Mesendoderm (in vitro differentiated cells): ENCODE results near the gene MOXD1.
A peak's percentile ranks its signal among the peaks of the same experiment; 100 is the strongest.

Experiments used
- DNase-seq: peaks from one replicate; pipeline ENCODE4 v3.0.0; 2013
- H2AK5ac ChIP-seq: 2 replicates; pipeline ENCODE4 v1.6.1; 2013; ENCODE audit warnings: low read length, inconsistent platforms
- H2BK120ac ChIP-seq: 2 replicates; pipeline ENCODE4 v1.6.1; 2013; ENCODE audit warnings: low read depth, mild to moderate bottlenecking, low read length, moderate library complexity, mixed read lengths
- H2BK15ac ChIP-seq: replicated peaks from 2 replicates; pipeline ENCODE4 v1.6.1; 2013; ENCODE audit warnings: low read depth, mild to moderate bottlenecking, moderate library complexity
- H2BK5ac ChIP-seq: 2 replicates; pipeline ENCODE4 v1.6.1; 2013; ENCODE audit warnings: low read length, inconsistent platforms
- H3K18ac ChIP-seq: 2 replicates; pipeline ENCODE4 v1.6.1; 2013; ENCODE audit warnings: mild to moderate bottlenecking, low read length, mixed read lengths
- H3K23ac ChIP-seq: one replicate; pipeline ENCODE4 v1.6.1; 2013; ENCODE audit warnings: low read length
- H3K27ac ChIP-seq: 2 replicates; pipeline ENCODE4 v1.5.1; 2013; ENCODE audit warnings: low read depth, mild to moderate bottlenecking, inconsistent platforms, low read length, moderate library complexity
- H3K27me3 ChIP-seq: 2 replicates; pipeline ENCODE4 v1.6.1; 2013; ENCODE audit warnings: low read length, control low read depth, mild to moderate bottlenecking, inconsistent platforms; ENCODE audit not compliant: insufficient read depth, poor library complexity
- H3K36me3 ChIP-seq: 2 replicates; pipeline ENCODE4 v1.6.1; 2013; ENCODE audit warnings: low read length, inconsistent platforms; ENCODE audit not compliant: control insufficient read depth, insufficient read depth
- H3K4ac ChIP-seq: one replicate; pipeline ENCODE4 v1.6.1; 2013; ENCODE audit warnings: low read depth, mild to moderate bottlenecking, low read length, moderate library complexity
- H3K4me1 ChIP-seq: 2 replicates; pipeline ENCODE4 v1.6.1; 2013; ENCODE audit warnings: low read depth, low read length, inconsistent platforms; ENCODE audit not compliant: control insufficient read depth
- H3K4me2 ChIP-seq: 2 replicates; pipeline ENCODE4 v1.6.1; 2013; ENCODE audit warnings: low read length
- H3K4me3 ChIP-seq: 2 replicates; pipeline ENCODE4 v1.5.1; 2013; ENCODE audit warnings: mild to moderate bottlenecking, low read length
- H3K56ac ChIP-seq: one replicate; pipeline ENCODE4 v1.6.1; 2013; ENCODE audit warnings: low read length
- H3K79me1 ChIP-seq: 2 replicates; pipeline ENCODE4 v1.6.1; 2013; ENCODE audit warnings: low read length, inconsistent platforms
- H3K79me2 ChIP-seq: 2 replicates; pipeline ENCODE4 v1.6.1; 2013; ENCODE audit warnings: mild to moderate bottlenecking, low read length; ENCODE audit not compliant: control insufficient read depth, insufficient read depth
- H3K9ac ChIP-seq: 2 replicates; pipeline ENCODE4 v1.6.1; 2013; ENCODE audit warnings: low read length, inconsistent platforms
- H4K5ac ChIP-seq: one replicate; pipeline ENCODE4 v1.6.1; 2013; ENCODE audit warnings: low read length
- H4K8ac ChIP-seq: one replicate; pipeline ENCODE4 v1.6.1; 2013; ENCODE audit warnings: low read depth, mild to moderate bottlenecking, control low read depth, low read length, moderate library complexity
- WGBS: extraction: QIAGEN DNeasy Blood & Tissue Kit; methylation state at CpG from one replicate; pipeline ENCODE4 v1.1.7; 2013; ENCODE audit warnings: low lambda C conversion rate, missing lambda C conversion rate; ENCODE audit not compliant: insufficient coverage; ENCODE audit errors: extremely low coverage; 5-methylcytosine and 5-hydroxymethylcytosine counted together

Gene MOXD1

DNA sequence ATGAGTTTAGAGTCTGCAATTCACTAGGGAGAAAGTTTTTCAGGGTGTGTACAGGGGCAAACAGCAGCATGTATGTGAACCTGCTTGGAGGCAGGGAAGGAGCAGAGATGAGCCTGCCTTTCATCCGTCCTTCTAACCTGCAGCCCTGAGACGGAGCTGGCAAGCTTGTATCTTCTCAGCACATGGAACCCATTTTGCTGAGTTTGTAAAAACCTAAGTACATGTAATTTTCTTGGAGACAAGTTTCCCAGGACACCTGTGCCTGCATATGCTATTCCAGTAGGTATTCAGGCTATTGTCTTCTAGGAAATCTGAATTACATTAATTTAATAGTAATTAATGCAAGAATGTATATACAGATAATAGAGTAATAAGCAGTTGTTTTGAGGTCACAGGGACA is 28.8 kb upstream of the MOXD1 start:
- no peak overlapping the region for H2BK120ac ChIP-seq
- no peaks in the 10 kb centered on the region for H3K79me2 ChIP-seq
- H3K4me3 ChIP-seq, result no peak overlapping the region
- H2AK5ac ChIP-seq, result no peak overlapping the region
- H3K18ac ChIP-seq, result no peak overlapping the region
- no peak overlapping the region for H3K4ac ChIP-seq
- H3K9ac ChIP-seq, result no peak overlapping the region
- H4K5ac ChIP-seq, result no peak overlapping the region
- H3K27me3 ChIP-seq, result no peaks in the 10 kb centered on the region
- no peak overlapping the region for H2BK5ac ChIP-seq
- H3K4me1 ChIP-seq, result no peaks in the 10 kb centered on the region
- H3K79me1 ChIP-seq, result no peaks in the 10 kb centered on the region
- H3K27ac ChIP-seq, result no peak overlapping the region
- H4K8ac ChIP-seq, result no peak overlapping the region
- DNase-seq, result no peak
- no peak overlapping the region for H3K56ac ChIP-seq
- no peak overlapping the region for H2BK15ac ChIP-seq
- no peaks in the 10 kb centered on the region for H3K36me3 ChIP-seq
- no peak overlapping the region for H3K23ac ChIP-seq
- WGBS, result no CpG with 5 or more reads among the region's 2 CpGs
- H3K4me2 ChIP-seq, result no peak overlapping the region

- no peak for DNase-seq
- H3K4me3 ChIP-seq, result no peak overlapping the region
These were observed 23.9 kb upstream of the MOXD1 start for GRCh38 chr6:132425176-132425575.

GRCh38 chr6:132423839-132424238 is 22.6 kb upstream of the MOXD1 start:
- no peak overlapping the region for H2AK5ac ChIP-seq
- no peak overlapping the region for H3K56ac ChIP-seq
- no peak overlapping the region for H3K4me3 ChIP-seq
- H3K36me3 ChIP-seq, result no peaks in the 10 kb centered on the region
- H2BK120ac ChIP-seq, result no peak overlapping the region
- no peak overlapping the region for H2BK15ac ChIP-seq
- no peak overlapping the region for H4K5ac ChIP-seq
- no peak overlapping the region for H4K8ac ChIP-seq
- H3K79me2 ChIP-seq, result no peaks in the 10 kb centered on the region
- H3K23ac ChIP-seq, result no peak overlapping the region
- no peak overlapping the region for H3K27ac ChIP-seq
- H3K27me3 ChIP-seq, result no peaks in the 10 kb centered on the region
- no peak overlapping the region for H3K18ac ChIP-seq
- no peak overlapping the region for H2BK5ac ChIP-seq
- H3K4me1 ChIP-seq, result no peaks in the 10 kb centered on the region
- no peak overlapping the region for H3K4me2 ChIP-seq
- no peaks in the 10 kb centered on the region for H3K79me1 ChIP-seq
- no peak for DNase-seq
- H3K9ac ChIP-seq, result no peak overlapping the region
- H3K4ac ChIP-seq, result no peak overlapping the region
- no CpG with 5 or more reads among the region's 3 CpGs for WGBS

More at GRCh38 chr6:132425176-132425575, 23.9 kb upstream of the MOXD1 start:
- no peak overlapping the region for H2AK5ac ChIP-seq
- H3K27ac ChIP-seq, result no peak overlapping the region
- H2BK15ac ChIP-seq, result no peak overlapping the region
- H3K4me2 ChIP-seq, result no peak overlapping the region
- no peaks in the 10 kb centered on the region for H3K79me2 ChIP-seq
- H3K4me1 ChIP-seq, result no peaks in the 10 kb centered on the region
- no peaks in the 10 kb centered on the region for H3K27me3 ChIP-seq
- H2BK120ac ChIP-seq, result no peak overlapping the region
- no peaks in the 10 kb centered on the region for H3K79me1 ChIP-seq
- H3K36me3 ChIP-seq, result no peaks in the 10 kb centered on the region
- no peak overlapping the region for H2BK5ac ChIP-seq
- H3K56ac ChIP-seq, result no peak overlapping the region
- H3K9ac ChIP-seq, result no peak overlapping the region
- no peak overlapping the region for H4K8ac ChIP-seq
- H3K18ac ChIP-seq, result no peak overlapping the region
- no CpG with 5 or more reads among the region's 5 CpGs for WGBS
- H3K4ac ChIP-seq, result no peak overlapping the region
- no peak overlapping the region for H3K23ac ChIP-seq
- H4K5ac ChIP-seq, result no peak overlapping the region

- Histone ChIP-seq H3K27me3 (no peaks in the 10 kb centered on the region), H3K23ac (no peak overlapping the region), H2BK15ac (no peak overlapping the region), H3K4me3 (no peak overlapping the region), H3K9ac (no peak overlapping the region), H3K79me2 (no peaks in the 10 kb centered on the region), H3K79me1 (no peaks in the 10 kb centered on the region), H3K18ac (no peak overlapping the region), H3K4me2 (no peak overlapping the region), H2AK5ac (no peak overlapping the region), H3K4me1 (no peaks in the 10 kb centered on the region), H2BK120ac (no peak overlapping the region), H3K56ac (no peak overlapping the region), H3K36me3 (no peaks in the 10 kb centered on the region), H4K5ac (no peak overlapping the region), H4K8ac (no peak overlapping the region), H3K27ac (no peak overlapping the region), H3K4ac (no peak overlapping the region), H2BK5ac (no peak overlapping the region)
- DNase-seq, result no peak
- WGBS, result no CpG with 5 or more reads among the region's 6 CpGs
These were observed 17.1 kb upstream of the MOXD1 start for GRCh38 chr6:132418235-132418965.

DNA sequence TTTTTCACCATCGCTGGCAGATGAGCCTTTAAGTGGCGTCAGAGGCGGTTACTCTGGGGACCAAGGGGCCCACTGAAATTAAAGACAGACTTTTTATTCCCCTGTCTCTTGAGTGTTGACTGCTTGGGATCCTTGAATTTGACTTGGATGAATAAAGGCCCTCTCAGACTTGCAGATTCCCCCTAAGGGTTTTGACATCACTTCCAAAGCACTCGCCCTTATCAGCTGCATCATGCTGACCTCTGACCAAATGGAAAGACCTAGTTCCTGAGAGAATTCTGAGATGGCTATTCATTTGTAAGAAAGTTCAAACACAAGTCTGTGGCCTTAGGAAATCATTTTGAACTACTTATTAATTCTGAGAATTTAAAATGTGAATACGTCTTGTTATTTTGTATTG is 13.5 kb upstream of the MOXD1 start:
- H3K23ac ChIP-seq, result no peak overlapping the region
- H3K27me3 ChIP-seq, result no peaks in the 10 kb centered on the region
- H3K79me2 ChIP-seq, result no peaks in the 10 kb centered on the region
- no peak overlapping the region for H3K18ac ChIP-seq
- H4K5ac ChIP-seq, result no peak overlapping the region
- H3K4ac ChIP-seq, result no peak overlapping the region
- H3K79me1 ChIP-seq, result no peaks in the 10 kb centered on the region
- H2BK5ac ChIP-seq, result no peak overlapping the region
- no peak overlapping the region for H2BK120ac ChIP-seq
- H3K27ac ChIP-seq, result no peak overlapping the region
- WGBS, result no CpG with 5 or more reads among the region's 5 CpGs
- no peak overlapping the region for H4K8ac ChIP-seq
- DNase-seq, result peak; percentile 77
- no peak overlapping the region for H3K4me2 ChIP-seq
- no peaks in the 10 kb centered on the region for H3K4me1 ChIP-seq
- H3K9ac ChIP-seq, result no peak overlapping the region
- H2AK5ac ChIP-seq, result no peak overlapping the region
- no peaks in the 10 kb centered on the region for H3K36me3 ChIP-seq
- H2BK15ac ChIP-seq, result no peak overlapping the region
- H3K56ac ChIP-seq, result no peak overlapping the region
- H3K4me3 ChIP-seq, result no peak overlapping the region

GRCh38 chr6:132414322-132414721 is 13.0 kb upstream of the MOXD1 start:
- Histone ChIP-seq H2BK5ac (no peak overlapping the region), H3K4me3 (no peak overlapping the region), H3K56ac (no peak overlapping the region), H3K79me1 (no peaks in the 10 kb centered on the region), H3K9ac (no peak overlapping the region), H3K36me3 (no peaks in the 10 kb centered on the region), H4K8ac (no peak overlapping the region), H2BK15ac (no peak overlapping the region), H3K79me2 (no peaks in the 10 kb centered on the region), H2BK120ac (no peak overlapping the region), H3K4me1 (no peaks in the 10 kb centered on the region), H3K18ac (no peak overlapping the region), H3K27me3 (no peaks in the 10 kb centered on the region), H3K4ac (no peak overlapping the region), H4K5ac (no peak overlapping the region), H3K23ac (no peak overlapping the region), H3K4me2 (no peak overlapping the region), H3K27ac (no peak overlapping the region), H2AK5ac (no peak overlapping the region)
- no peak for DNase-seq
- WGBS, result no CpG with 5 or more reads among the region's 6 CpGs
